DMS 273 (cell line): ENCODE results near the gene PROM1.

Experiments used
- DNase-seq: peaks from one replicate; lab custom pipeline; 2025; ENCODE audit not compliant: unreplicated experiment; lab: John Stamatoyannopoulos, UW

PROM1 gene

GRCh38 chr4:16067515-16067914, 16.3 kb downstream of the PROM1 start:
- no peak for DNase-seq

- DNase-seq = no peak
Measured at GRCh38 chr4:16066586-16067128, 17.2 kb downstream of the PROM1 start.

- no peak for DNase-seq
Measured at GRCh38 chr4:16065066-16065465, 18.8 kb downstream of the PROM1 start.

GRCh38 chr4:16062601-16063000, 21.2 kb downstream of the PROM1 start:
- DNase-seq = no peak

- no peak for DNase-seq
Measured at GRCh38 chr4:16056681-16057385, 27.0 kb downstream of the PROM1 start.

- no peak for DNase-seq
Measured at GRCh38 chr4:16055873-16056272, 27.9 kb downstream of the PROM1 start.

- no peak for DNase-seq
Measured at GRCh38 chr4:16055471-16055870, 28.4 kb downstream of the PROM1 start.

GRCh38 chr4:16052939-16053338, 30.9 kb downstream of the PROM1 start:
- DNase-seq = no peak

GRCh38 chr4:16051980-16052379, 31.8 kb downstream of the PROM1 start:
- no peak for DNase-seq

GRCh38 chr4:16051132-16051531, 32.7 kb downstream of the PROM1 start:
- DNase-seq = no peak

GRCh38 chr4:16050669-16051068, 33.2 kb downstream of the PROM1 start:
- DNase-seq = no peak

- no peak for DNase-seq
Measured at GRCh38 chr4:16048619-16049419, 35.0 kb downstream of the PROM1 start.

GRCh38 chr4:16045687-16046086, 38.1 kb downstream of the PROM1 start:
- no peak for DNase-seq

- DNase-seq = no peak
Measured at GRCh38 chr4:16043642-16044498, 40.0 kb downstream of the PROM1 start.

GRCh38 chr4:16039139-16039538, 44.7 kb downstream of the PROM1 start:
- DNase-seq = no peak

- no peak for DNase-seq
Measured at GRCh38 chr4:16037901-16038300, 45.9 kb downstream of the PROM1 start.

GRCh38 chr4:16035843-16036242, 48.0 kb downstream of the PROM1 start:
- DNase-seq = no peak

- no peak for DNase-seq
Measured at GRCh38 chr4:16034010-16034748, 49.6 kb downstream of the PROM1 start.

- DNase-seq = no peak
Measured at GRCh38 chr4:16032396-16032770, 51.4 kb downstream of the PROM1 start.

- DNase-seq = no peak
Measured at GRCh38 chr4:16031546-16032395, 52.1 kb downstream of the PROM1 start.
